HG03342 (cell line): ENCODE data around the gene GAB2.
"Not testable (repeated sequence)": the region's sequence is repeated elsewhere in the genome, so short reads cannot be mapped to it uniquely, and the experiment has no call there.

Source experiments
- ATAC-seq: cut with Tn5 transposase; IDR thresholded peaks from one replicate; pipeline ENCODE4 v1.9.1; 2021; ENCODE audit warnings: mild to moderate bottlenecking, moderate library complexity; ENCODE audit not compliant: unreplicated experiment

GAB2 gene

DNA sequence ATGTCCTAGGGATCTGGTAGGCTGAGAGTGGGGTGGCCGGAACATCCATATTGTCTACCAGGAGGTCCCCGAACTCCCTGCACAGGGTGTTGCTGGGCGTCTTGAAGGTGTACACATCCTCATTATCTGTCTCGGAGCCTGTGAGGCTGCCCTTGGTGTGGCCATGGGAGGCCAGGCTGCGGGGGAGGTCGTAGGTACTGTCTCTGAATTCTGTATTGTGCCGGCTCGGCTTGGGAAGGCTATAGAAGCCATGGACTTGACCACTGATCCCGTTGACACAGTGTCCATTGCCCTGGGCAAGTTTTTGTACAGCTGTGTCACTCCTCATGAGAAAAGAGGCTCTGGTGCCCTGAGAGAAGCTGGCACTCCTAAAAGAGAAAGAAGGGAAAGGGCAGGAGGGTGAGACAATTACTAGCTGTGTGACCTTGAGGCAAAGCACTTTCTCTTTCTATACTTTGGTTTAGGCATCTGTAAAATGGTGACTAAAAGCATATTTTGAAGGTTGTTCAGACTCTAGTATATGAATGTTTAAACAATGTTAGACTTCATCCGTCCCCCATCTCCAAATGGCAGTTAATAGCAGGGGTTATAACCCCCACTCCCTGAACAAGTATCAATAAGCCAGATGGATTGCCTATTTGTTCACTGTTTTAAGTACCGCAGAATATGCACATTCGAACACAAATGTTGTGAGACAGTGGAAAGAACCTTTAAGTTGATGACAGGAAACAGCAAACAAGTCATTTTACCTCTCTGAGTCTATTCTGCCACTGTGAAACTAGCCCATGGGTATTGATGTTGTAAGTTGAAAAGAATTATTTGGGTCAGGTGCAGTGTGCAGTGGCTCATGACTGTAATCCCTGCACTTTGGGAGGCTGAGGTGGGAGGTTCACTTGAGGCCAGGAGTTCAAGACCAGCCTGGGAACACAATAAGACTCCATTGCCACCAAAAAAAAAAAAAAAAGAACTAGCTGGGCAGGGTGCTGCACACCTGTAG, 190.6 kb downstream of the GAB2 start:
- ATAC-seq = no peak

DNA sequence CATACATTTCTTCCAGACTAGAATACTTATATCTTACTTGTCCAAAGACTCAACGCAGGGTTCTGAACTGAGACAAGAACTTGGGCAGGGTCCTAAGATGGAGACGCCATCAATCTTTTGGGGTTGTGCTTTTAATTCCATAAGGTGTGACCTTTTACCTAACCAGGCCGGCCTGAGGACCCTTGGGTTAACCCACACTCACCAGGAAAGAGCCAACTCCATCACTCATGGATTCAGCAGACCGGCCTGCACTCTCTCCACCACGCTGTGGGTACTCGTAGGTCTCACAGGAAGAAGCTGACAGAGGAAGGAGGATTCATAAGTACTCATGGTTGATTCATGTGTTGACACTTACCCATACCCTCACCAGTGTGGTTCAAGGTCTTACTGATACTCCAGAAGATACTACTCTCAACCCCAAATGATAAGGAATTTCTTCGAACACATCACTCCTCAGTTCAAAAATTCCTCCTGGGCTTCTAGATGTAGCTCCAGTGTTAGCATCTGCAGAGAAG, 192.7 kb downstream of the GAB2 start:
- no peak for ATAC-seq

DNA sequence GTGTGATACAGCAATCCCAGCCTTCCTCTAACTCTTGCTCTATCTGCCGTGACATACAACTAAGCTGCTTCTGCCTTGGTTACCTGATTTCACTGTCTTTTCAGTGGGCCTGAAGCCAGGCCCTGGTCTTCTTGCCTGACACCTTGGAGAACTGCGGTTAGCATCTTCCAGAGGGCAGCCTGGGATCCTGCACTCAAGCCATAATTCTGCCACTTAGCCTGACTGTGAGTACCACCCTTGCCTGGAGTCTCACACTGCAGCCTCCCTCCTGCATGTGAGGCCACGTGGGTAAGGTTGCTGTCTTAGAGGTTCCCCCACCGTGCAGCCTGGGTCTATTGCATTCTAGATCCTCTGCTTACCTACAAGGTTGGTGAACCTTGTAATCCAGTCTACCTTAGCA, 193.1 kb downstream of the GAB2 start:
- ATAC-seq = no peak

DNA sequence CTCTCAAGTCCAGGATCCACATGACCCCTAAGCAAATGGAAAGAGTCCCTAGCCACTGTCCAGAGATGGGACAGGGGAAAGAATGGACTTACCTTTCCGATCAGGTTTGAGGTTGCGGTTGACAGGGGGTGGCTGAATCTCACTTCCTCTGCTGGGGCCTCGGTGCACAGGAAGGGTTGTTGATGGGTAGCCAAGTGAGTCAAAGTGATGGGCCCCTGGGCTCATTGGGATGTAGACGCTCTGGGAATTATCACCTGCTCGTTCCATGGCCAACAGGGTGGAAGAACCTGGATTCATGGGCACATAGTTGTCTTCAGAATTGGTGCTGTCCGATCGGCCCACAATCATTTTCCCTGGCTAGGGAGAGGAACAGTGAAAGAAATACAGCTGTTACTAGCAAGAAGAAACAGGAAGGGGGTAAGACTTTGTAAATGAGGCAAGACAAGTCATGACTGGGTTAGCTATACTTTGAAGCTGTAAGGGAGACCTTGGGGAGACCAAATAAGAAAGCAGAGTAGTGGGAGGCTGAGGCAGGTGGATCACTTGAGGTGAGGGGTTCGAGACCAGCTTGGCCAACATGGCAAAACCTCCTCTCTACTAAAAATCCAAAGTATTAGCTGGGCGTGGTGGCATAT, 194.2 kb downstream of the GAB2 start:
- ATAC-seq = peak; percentile 78

GRCh38 chr11:78222726-78223125, 194.9 kb downstream of the GAB2 start:
- ATAC-seq = not testable (repeated sequence)

DNA sequence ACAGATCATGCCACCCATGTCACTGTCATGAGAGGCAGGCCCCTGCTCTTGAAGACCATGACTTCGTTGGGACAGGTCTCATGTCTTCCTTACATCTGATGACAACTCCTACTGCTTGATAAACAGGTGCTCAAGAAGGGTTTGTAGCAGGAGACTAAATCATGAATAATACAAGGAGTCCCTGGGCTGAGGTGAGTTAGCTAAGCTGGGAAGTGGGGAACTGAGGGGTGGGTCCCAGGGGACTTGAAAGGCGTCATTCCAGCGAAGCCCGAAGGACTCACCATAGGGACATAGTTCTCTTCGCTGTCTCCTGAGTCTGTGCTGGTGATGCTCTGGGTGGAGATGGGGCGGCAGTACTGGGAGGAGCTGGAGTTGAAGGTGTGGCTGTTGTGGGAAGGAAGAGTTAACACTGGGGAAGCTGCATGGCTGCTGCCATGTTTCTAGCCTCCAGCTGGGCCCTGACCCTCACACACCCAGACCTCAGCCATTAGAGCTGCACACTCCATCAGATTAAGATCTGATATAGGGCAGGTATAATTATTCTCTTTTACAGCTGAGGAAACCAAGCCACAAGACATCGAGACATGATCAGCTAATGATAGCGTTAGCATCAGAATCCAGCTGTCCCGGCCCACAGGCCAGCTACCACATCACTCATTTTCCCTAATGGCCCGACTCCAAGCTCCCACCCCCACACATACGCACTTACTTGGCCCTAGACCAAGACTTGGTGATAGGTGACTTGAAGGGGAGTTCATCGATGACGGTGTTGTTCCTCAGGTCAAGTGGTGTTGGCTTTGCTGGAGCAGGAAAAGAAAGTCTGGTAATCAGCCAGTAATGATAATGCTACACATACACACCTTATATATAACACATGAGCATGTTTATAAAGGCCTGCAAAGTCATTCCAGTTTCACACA, 196.0 kb downstream of the GAB2 start:
- no peak for ATAC-seq

GRCh38 chr11:78220218-78221157, 197.1 kb downstream of the GAB2 start:
- ATAC-seq = no peak

GRCh38 chr11:78219493-78220217, 198.0 kb downstream of the GAB2 start:
- ATAC-seq = no peak

DNA sequence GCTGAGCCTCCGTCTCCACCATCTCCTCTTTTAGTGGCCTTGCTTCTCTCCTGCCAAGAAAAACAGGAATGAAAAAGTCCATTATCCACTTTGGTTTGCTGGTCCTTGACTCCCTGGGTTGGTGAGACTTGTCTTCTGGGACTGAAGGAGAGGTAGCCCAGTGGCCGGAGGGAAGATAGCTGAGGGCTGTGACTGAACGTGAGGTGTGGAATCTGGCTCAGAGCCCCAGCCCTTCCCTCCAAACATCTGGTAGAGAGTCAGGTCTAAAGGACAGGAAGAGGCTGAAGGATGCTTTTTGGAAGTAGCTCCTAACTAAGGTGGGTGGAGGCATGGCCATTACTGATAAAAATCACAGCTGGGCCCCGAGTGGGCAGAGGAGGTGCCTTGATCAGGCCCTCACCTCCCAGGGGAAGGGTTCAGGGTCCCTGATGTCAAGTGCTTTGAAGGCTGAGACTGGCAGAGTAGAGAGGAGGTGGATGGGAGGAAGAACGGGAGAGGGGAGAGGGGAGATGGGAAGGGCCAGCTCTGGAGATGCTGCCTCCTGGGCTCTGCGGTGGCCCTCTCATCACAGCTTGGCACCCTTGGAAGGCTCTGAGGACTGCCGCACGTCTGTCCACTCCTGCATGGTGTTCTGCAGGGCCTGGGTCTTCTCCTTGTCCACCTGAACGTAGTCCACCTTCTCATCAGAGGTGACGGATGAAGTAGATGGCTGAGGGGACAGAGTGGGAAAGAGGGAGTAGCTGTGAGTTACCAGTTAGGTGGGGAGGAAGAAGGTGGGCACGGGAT, 198.7 kb downstream of the GAB2 start:
- ATAC-seq = no peak

DNA sequence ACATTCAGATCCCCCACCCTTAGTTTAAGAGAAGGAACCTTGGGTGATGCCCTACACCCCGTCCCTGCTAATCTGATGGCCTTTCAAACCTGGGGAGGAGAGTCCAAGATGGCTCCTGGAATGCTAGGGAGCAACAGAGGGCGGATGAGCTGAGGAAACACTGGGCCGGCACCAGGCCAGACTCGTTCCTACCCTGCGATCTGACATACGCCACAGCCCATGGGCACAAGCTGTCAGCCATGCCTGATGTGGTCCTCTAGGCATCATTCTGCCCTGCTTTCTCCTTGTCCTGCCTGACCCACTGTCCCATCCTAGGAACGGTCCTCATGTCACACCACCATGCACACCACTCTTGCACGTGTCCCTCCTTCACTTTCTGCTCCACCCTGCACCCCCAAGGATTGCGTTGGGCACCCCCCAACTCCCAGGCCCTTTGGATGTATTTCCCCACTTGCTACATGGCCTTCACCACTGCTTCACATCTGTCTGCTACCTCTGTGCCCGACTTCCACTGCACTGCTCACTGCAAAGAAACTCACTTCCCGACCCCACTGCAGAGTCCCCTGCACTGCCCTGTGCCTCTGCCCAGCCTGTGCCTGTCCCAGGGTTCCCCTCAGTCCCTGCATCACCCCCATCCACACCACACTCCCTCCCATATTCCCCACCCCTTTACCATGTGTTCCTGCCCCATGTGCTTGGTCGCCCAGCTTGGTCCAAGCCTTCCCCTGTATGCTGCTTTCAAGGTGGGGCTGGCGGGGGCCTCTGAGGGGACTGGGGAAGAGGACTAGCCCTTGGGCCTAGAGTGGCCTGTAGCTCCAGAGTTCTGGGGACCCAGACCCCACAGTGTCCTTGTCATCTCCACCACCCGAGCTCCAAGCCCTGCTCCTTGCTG, 199.7 kb downstream of the GAB2 start:
- ATAC-seq = no peak

DNA sequence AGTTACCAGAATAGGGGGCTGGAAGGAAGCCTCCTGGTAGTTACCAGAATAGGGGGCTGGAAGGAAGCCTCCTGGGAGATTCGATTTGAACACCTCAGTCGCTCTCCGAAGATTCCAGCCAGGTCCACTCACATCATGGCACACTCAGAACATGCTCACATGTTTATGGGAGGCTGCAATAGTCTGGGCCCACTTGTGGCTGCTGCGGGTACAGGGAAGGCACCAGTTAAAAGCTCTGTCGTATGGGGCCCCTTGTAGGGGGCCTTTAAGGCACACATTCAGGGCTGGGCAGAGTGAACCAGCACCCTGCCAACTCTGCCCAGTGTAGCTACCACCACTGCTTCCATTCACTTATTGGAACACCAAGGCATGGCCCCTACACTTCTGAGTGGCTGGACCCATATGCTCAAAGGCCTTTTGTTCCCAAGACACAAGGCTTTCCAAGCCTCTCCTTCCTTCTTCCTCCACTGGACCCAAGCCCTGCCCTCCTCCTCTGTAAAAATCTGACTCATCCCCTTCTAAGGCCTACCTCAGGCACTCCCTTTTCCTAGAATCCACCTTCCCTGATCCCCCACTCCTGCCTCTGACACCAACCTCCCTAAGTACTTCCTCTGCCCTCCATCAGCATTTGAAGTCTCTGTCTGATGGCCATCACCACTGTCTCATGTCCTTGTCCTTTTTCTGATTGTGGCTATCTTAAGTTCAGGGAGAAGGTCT, 200.9 kb downstream of the GAB2 start:
- ATAC-seq = no peak

DNA sequence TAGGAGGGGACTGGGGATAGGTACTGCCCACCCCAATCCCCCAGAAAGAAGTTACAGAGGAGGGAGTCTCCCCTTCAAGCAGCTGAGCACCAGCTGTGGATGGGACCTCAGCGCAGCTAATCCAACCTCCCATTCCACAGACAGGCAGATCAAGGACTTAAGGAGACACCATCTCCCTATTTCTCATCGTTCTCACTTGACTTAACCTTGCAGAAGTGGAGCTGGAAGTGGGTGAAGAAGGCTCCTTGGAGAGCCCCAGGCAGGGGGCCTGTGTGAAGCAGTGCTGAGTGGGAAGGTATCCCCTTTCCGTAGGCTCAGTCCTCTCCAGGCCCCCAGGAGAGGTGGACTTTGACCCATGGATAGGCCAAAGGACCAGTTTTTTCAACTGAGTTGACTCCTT, 201.6 kb downstream of the GAB2 start:
- no peak for ATAC-seq

DNA sequence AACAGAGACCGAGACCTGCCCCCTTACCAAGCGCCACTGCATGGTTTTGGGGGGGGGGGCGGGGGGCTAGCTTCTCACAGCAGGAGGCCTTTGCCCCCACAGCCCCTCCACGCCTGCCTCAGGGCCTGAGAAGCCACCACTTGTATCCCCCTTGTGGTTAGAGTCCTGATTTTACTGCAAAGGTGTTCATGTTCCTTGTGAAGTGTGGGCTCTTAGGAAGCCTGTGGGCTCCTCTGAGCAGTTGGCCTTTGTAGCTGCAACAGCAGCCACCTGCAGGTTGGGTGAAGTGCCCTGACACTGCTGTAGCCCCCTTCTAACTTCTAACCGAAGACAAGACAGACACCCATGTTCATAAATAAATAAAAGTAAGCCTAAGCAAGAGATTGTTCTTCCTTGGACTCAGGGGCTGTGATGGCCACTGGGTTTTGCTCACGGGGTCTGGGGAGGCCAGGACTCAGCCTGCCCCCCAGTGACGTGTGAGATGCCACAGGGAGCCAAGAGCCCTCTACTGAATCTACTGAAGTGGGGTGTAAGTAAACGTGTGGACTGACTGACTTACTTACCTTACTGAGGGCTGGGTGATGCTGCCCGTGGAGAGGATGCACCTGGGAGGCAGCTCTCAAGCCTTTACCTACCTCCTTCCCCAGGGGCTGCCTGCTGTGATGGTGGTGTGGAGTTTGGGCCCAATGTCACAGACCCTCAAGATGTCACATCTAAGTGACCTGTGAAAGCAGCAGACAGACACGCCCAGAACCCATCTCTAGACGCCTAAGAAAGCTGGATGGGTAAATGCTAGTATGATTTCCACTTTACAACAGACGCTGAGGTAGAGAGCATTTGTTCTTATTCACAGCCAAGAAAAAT, 203.1 kb downstream of the GAB2 start:
- no peak for ATAC-seq

GRCh38 chr11:78213526-78214330, 203.9 kb downstream of the GAB2 start:
- ATAC-seq = no peak
